Tibial artery (tissue), 4 donors: ENCODE measurements around the gene C15orf39.

ENCODE experiments used
- DNase-seq, 2 donors: peaks; one replicate each; pipeline ENCODE4 v3.0.0-alpha.2; 2019
- H3K27ac ChIP-seq, 2 donors: fragments of 200-600 bp; sonication (generic) in 1 of 2; 1 replicate in 1 of 2; 2 replicates in 1 of 2; pipeline ENCODE4 v1.5.1; 2018 to 2019; ENCODE audit warnings: mild to moderate bottlenecking in 1 of 2
- H3K27me3 ChIP-seq, 2 donors: fragments of 200-600 bp; sonication (generic) in 1 of 2; one replicate each; pipeline versions ENCODE4 v1.5.1 to v1.6.0; 2016 to 2019
- H3K36me3 ChIP-seq, 3 donors: fragments of 200-600 bp; sonication (generic) in 2 of 3; one replicate each; pipeline ENCODE4 v1.5.1; 2016 to 2019; ENCODE audit warnings: mild to moderate bottlenecking in 2 of 3
- H3K4me1 ChIP-seq, 4 donors: fragments of 200-600 bp; sonication (generic) in 2 of 4; 1 replicate in 3 of 4; 2 replicates in 1 of 4; pipeline ENCODE4 v1.5.1; 2016 to 2019
- H3K4me3 ChIP-seq, 2 donors: fragments of 200-600 bp; sonication (generic) in 1 of 2; 1 replicate in 1 of 2; 2 replicates in 1 of 2; pipeline ENCODE4 v1.5.1; 2018 to 2019; ENCODE audit warnings: mild to moderate bottlenecking in 2 of 2
- H3K9me3 ChIP-seq, 3 donors: fragments of 200-600 bp; sonication (generic) in 1 of 3; one replicate each; pipeline ENCODE4 v1.5.1; 2016 to 2019
- CTCF ChIP-seq, 2 experiments: fragments of 200-600 bp in 1 of 2; fragments of 450-650 bp in 1 of 2; IDR thresholded peaks; one replicate each; pipeline ENCODE4 v1.5.1; 2017 to 2019; ENCODE audit warnings: antibody characterized with exemption in 2 of 2, mild to moderate bottlenecking in 1 of 2, moderate library complexity in 1 of 2
- intact Hi-C: fragments of 100-400 bp; cut with DNase I; formaldehyde crosslinking; loops from one replicate; pipeline ENCODE4 v1.15.0; 2023; ENCODE audit warnings: low total_unique reads

C15orf39 gene

GRCh38 chr15:75204340-75205063 is 2.8 kb downstream of the C15orf39 start:
- intact Hi-C loops, result loop anchor here (2.0 to 10.0 kb wide), 3 partner anchors 162 to 420 kb away; partner anchors contain the start of genes CSK and RPP25
- peaks cover 0 to 71% (median 61%) of the 10 kb centered on the region in 4 donors for H3K4me1 ChIP-seq
- H3K4me3 ChIP-seq, result peak overlapping the region; percentile 86 to 97
- H3K27ac ChIP-seq, result peak overlapping the region; percentile 97 to 100
- peaks cover 34 to 39% (median 37%) of the 10 kb centered on the region in 3 donors for H3K36me3 ChIP-seq
- H3K9me3 ChIP-seq, result no peaks in the 10 kb centered on the region
- peak; percentile 94 to 97 for DNase-seq
- peak; percentile 96 to 98 for TF ChIP-seq CTCF (IDR thresholded peaks at IDR 0.05)
- H3K27me3 ChIP-seq, result no peaks in the 10 kb centered on the region

GRCh38 chr15:75205064-75205395 is 3.3 kb downstream of the C15orf39 start:
- H3K36me3 ChIP-seq, result peaks cover 36 to 44% (median 42%) of the 10 kb centered on the region in 3 donors
- no peak for TF ChIP-seq CTCF (IDR thresholded peaks at IDR 0.05)
- no peak overlapping the region for H3K4me3 ChIP-seq
- peaks cover 0 to 74% (median 63%) of the 10 kb centered on the region in 4 donors for H3K4me1 ChIP-seq
- no peaks in the 10 kb centered on the region for H3K9me3 ChIP-seq
- intact Hi-C loops, result loop anchor here (2.0 to 10.0 kb wide), 2 partner anchors 248 to 420 kb away; partner anchors contain the start of genes CSK and RPP25
- H3K27ac ChIP-seq, result peak overlapping the region; percentile 7 to 21
- H3K27me3 ChIP-seq, result no peaks in the 10 kb centered on the region
- DNase-seq, result no peak

- no peak for DNase-seq
- no peak overlapping the region for H3K4me3 ChIP-seq
- no peaks in the 10 kb centered on the region for H3K27me3 ChIP-seq
- H3K4me1 ChIP-seq, result peaks cover 0 to 71% (median 55%) of the 10 kb centered on the region in 4 donors
- no peaks in the 10 kb centered on the region for H3K9me3 ChIP-seq
- H3K36me3 ChIP-seq, result peaks cover 43 to 54% (median 52%) of the 10 kb centered on the region in 3 donors
- TF ChIP-seq CTCF (IDR thresholded peaks at IDR 0.05), result no peak
- no peak overlapping the region for H3K27ac ChIP-seq
- intact Hi-C loops, result loop anchor here (2.0 to 10.0 kb wide), 2 partner anchors 179 to 421 kb away; partner anchors contain the start of gene CSK
Measured at GRCh38 chr15:75206006-75206405, 4.3 kb downstream of the C15orf39 start.

- no peak for TF ChIP-seq CTCF (IDR thresholded peaks at IDR 0.05)
- H3K27ac ChIP-seq, result peak overlapping the region; percentile 1 to 23
- H3K9me3 ChIP-seq, result no peaks in the 10 kb centered on the region
- DNase-seq, result no peak
- intact Hi-C loops, result loop anchor here (2.0 to 10.0 kb wide), 2 partner anchors 180 to 422 kb away; partner anchors contain the start of gene CSK
- H3K27me3 ChIP-seq, result no peaks in the 10 kb centered on the region
- H3K36me3 ChIP-seq, result peaks cover 53 to 64% (median 62%) of the 10 kb centered on the region in 3 donors
- no peak overlapping the region for H3K4me3 ChIP-seq
- peaks cover 0 to 77% (median 56%) of the 10 kb centered on the region in 4 donors for H3K4me1 ChIP-seq
Measured at GRCh38 chr15:75206803-75207617, 5.3 kb downstream of the C15orf39 start.

GRCh38 chr15:75207618-75208500 is 6.2 kb downstream of the C15orf39 start:
- Histone ChIP-seq H3K36me3 (peaks cover 61 to 73% (median 70%) of the 10 kb centered on the region in 3 donors), H3K4me3 (no peak overlapping the region)
- intact Hi-C loops, result loop anchor here (2.0 to 10.0 kb wide), 2 partner anchors 181 to 423 kb away; partner anchors contain the start of gene CSK

More at GRCh38 chr15:75207618-75208500, 6.2 kb downstream of the C15orf39 start:
- H3K9me3 ChIP-seq, result no peaks in the 10 kb centered on the region
- TF ChIP-seq CTCF (IDR thresholded peaks at IDR 0.05), result no peak
- H3K27me3 ChIP-seq, result no peaks in the 10 kb centered on the region
- DNase-seq, result no peak
- H3K4me1 ChIP-seq, result peaks cover 0 to 77% (median 56%) of the 10 kb centered on the region in 4 donors
- H3K27ac ChIP-seq, result peak overlapping the region; percentile 1 to 23
